Colonic mucosa (tissue), 4 donors: ENCODE data around the gene KRT6C. TPM values are rescaled to one million over a fixed set of nuclear protein-coding genes. Genes with fewer than 3 reads are reported as not detected.
"Not testable (repeated sequence)": the region's sequence is repeated elsewhere in the genome, so short reads cannot be mapped to it uniquely, and the experiment has no call there.

ENCODE experiments used
- DNase-seq: peaks from one replicate; pipeline ENCODE4 v3.0.0-alpha.2; 2020
- H3K27ac ChIP-seq: fragments of 200-600 bp; one replicate; pipeline ENCODE4 v1.8.0; 2021
- H3K27me3 ChIP-seq: fragments of 200-600 bp; one replicate; pipeline ENCODE4 v1.8.0; 2021
- H3K36me3 ChIP-seq: fragments of 200-600 bp; one replicate; pipeline ENCODE4 v1.8.0; 2021
- H3K4me1 ChIP-seq: fragments of 200-600 bp; one replicate; pipeline ENCODE4 v1.8.0; 2021; ENCODE audit warnings: mild to moderate bottlenecking
- H3K4me3 ChIP-seq: fragments of 200-600 bp; one replicate; pipeline ENCODE4 v1.8.0; 2021
- H3K9ac ChIP-seq, 2 donors: one replicate each; pipeline ENCODE4 v1.7.0; 2013; ENCODE audit warnings: control low read depth in 2 of 2, low read depth in 2 of 2, low read length in 2 of 2
- H3K9me3 ChIP-seq: fragments of 200-600 bp; one replicate; pipeline ENCODE4 v1.8.0; 2021
- CTCF ChIP-seq: fragments of 200-600 bp; IDR thresholded peaks from one replicate; pipeline ENCODE4 v1.8.0; 2022; ENCODE audit warnings: antibody characterized with exemption, mild to moderate bottlenecking
- intact Hi-C: fragments of 100-400 bp; cut with DNase I; formaldehyde crosslinking; loops from one replicate; pipeline ENCODE4 v1.14.1; 2022
- total RNA-seq, 2 donors: library from RNA; stranded (reverse); fragmentation: NEBNext Ultra II Directional in 1 of 2; extraction: Animal tissue kit (Norgen Biotek cat#: 25700) in 1 of 2; gene quantifications; one replicate each; pipeline ENCODE4 v1.2.1, GENCODE V29; 2021
- donor health status: healthy.
- donor health status: DM: no; HTN: no; CAD: no.
- donor health status: DM: no; HTN: no; CAD: no.

The KRT6C gene
- total RNA-seq, 2 donors from 2014 or later: not detected

- no peaks in the 10 kb centered on the region for H3K4me1 ChIP-seq
- H3K9ac ChIP-seq: no peak overlapping the region
- no peaks in the 10 kb centered on the region for H3K27me3 ChIP-seq
- TF ChIP-seq CTCF: no peak
- H3K4me3 ChIP-seq: no peak overlapping the region
- H3K36me3 ChIP-seq: no peaks in the 10 kb centered on the region
- no peak for DNase-seq
- no peak overlapping the region for H3K27ac ChIP-seq
- H3K9me3 ChIP-seq: no peaks in the 10 kb centered on the region
- intact Hi-C loops: no loop called here
These were observed 19.0 kb downstream of the KRT6C start for GRCh38 chr12:52454411-52455201.

GRCh38 chr12:52452101-52452500 lies 21.5 kb downstream of the KRT6C start, which contains the start of gene KRT6B:
TSS of gene KRT6B (minus strand) at chr12:52452146. CDS start at chr12:52452078, 68 bp downstream.
- no peaks in the 10 kb centered on the region for H3K36me3 ChIP-seq
- DNase-seq: no peak
- H3K27me3 ChIP-seq: no peaks in the 10 kb centered on the region
- H3K4me3 ChIP-seq: no peak within 1 kb of the TSS
- intact Hi-C loops: no loop called here
- H3K9ac ChIP-seq: no peak within 1 kb of the TSS
- H3K9me3 ChIP-seq: no peaks in the 10 kb centered on the region
- no peak within 1 kb of the TSS for H3K27ac ChIP-seq
- H3K4me1 ChIP-seq: no peaks in the 10 kb centered on the region
- no peak for TF ChIP-seq CTCF

GRCh38 chr12:52448228-52448627 lies 25.4 kb downstream of the KRT6C start:
- H3K4me1 ChIP-seq: no peaks in the 10 kb centered on the region
- no peak for TF ChIP-seq CTCF
- no peak overlapping the region for H3K9ac ChIP-seq
- DNase-seq: no peak
- H3K9me3 ChIP-seq: no peaks in the 10 kb centered on the region
- H3K4me3 ChIP-seq: no peak overlapping the region
- H3K36me3 ChIP-seq: no peaks in the 10 kb centered on the region
- no peaks in the 10 kb centered on the region for H3K27me3 ChIP-seq
- intact Hi-C loops: no loop called here
- H3K27ac ChIP-seq: no peak overlapping the region

- DNase-seq, H3K27ac ChIP-seq, H3K27me3 ChIP-seq, H3K4me3 ChIP-seq, H3K9me3 ChIP-seq, H3K4me1 ChIP-seq, H3K36me3 ChIP-seq, intact Hi-C loops, H3K9ac ChIP-seq: not testable (repeated sequence)
These were observed 26.4 kb downstream of the KRT6C start for GRCh38 chr12:52447196-52447595.

- H3K27ac ChIP-seq: no peak overlapping the region
- H3K27me3 ChIP-seq: no peaks in the 10 kb centered on the region
- no peak overlapping the region for H3K4me3 ChIP-seq
- H3K9ac ChIP-seq: no peak overlapping the region
- no peaks in the 10 kb centered on the region for H3K9me3 ChIP-seq
- DNase-seq: no peak
- H3K36me3 ChIP-seq: no peaks in the 10 kb centered on the region
- H3K4me1 ChIP-seq: no peaks in the 10 kb centered on the region
- TF ChIP-seq CTCF: no peak
- intact Hi-C loops: no loop called here
These were observed 27.1 kb downstream of the KRT6C start for GRCh38 chr12:52446367-52447045.

GRCh38 chr12:52445876-52446275 lies 27.7 kb downstream of the KRT6C start:
- intact Hi-C loops: no loop called here
- DNase-seq: no peak
- Histone ChIP-seq H3K36me3 (no peaks in the 10 kb centered on the region), H3K4me3 (no peak overlapping the region), H3K27ac (no peak overlapping the region), H3K27me3 (no peaks in the 10 kb centered on the region), H3K9me3 (no peaks in the 10 kb centered on the region), H3K4me1 (no peaks in the 10 kb centered on the region), H3K9ac (no peak overlapping the region)
- TF ChIP-seq CTCF: no peak
